NCI-H748 (cell line): ENCODE results near the gene PRPF6.
"Not testable (repeated sequence)": the region's sequence is repeated elsewhere in the genome, so short reads cannot be mapped to it uniquely, and the experiment has no call there.

Source experiments
- DNase-seq: peaks from one replicate; lab custom pipeline; 2025; ENCODE audit not compliant: unreplicated experiment; lab: John Stamatoyannopoulos, UW

Gene PRPF6

GRCh38 chr20:63972312-63973159, 8.4 kb upstream of the PRPF6 start:
- no peak for DNase-seq

GRCh38 chr20:63973160-63973479, 7.8 kb upstream of the PRPF6 start:
- no peak for DNase-seq

- DNase-seq = peak; percentile 76
Measured at GRCh38 chr20:63973636-63974401, 7.1 kb upstream of the PRPF6 start.

GRCh38 chr20:63974402-63975200, 6.3 kb upstream of the PRPF6 start:
- DNase-seq = peak; percentile 86

GRCh38 chr20:63976511-63976910, 4.4 kb upstream of the PRPF6 start:
- not testable (repeated sequence) for DNase-seq

- no peak for DNase-seq
Measured at GRCh38 chr20:63976980-63977738, 3.8 kb upstream of the PRPF6 start.

- no peak for DNase-seq
Measured at GRCh38 chr20:63977739-63978276, 3.1 kb upstream of the PRPF6 start.

- peak; percentile 82 for DNase-seq
Measured at GRCh38 chr20:63978319-63979228, 2.4 kb upstream of the PRPF6 start.

- DNase-seq = no peak
Measured at GRCh38 chr20:63979229-63979556, 1.7 kb upstream of the PRPF6 start.

- peak; percentile 62 for DNase-seq
Measured at GRCh38 chr20:63979557-63980316, 1.2 kb upstream of the PRPF6 start, which contains the start of gene SAMD10. Gene SAMD10, minus strand, starts transcription at chr20:63979642. Its CDS starts 175 bp downstream, at chr20:63979467.

GRCh38 chr20:63980317-63980805, 571 bp upstream of the PRPF6 start:
- no peak for DNase-seq

- DNase-seq = no peak
Measured at GRCh38 chr20:63982937-63983336, 2.0 kb downstream of the PRPF6 start.

- DNase-seq = no peak
Measured at GRCh38 chr20:64000906-64001305, 20.0 kb downstream of the PRPF6 start.

- DNase-seq = no peak
Measured at GRCh38 chr20:64001607-64002011, 20.7 kb downstream of the PRPF6 start.

GRCh38 chr20:64003960-64004725, 23.2 kb downstream of the PRPF6 start:
- DNase-seq = peak; percentile 2

GRCh38 chr20:64005394-64005793, 24.5 kb downstream of the PRPF6 start:
- no peak for DNase-seq

- no peak for DNase-seq
Measured at GRCh38 chr20:64006490-64006889, 25.6 kb downstream of the PRPF6 start.

- no peak for DNase-seq
Measured at GRCh38 chr20:64006902-64007301, 26.0 kb downstream of the PRPF6 start.
